Measurements from ENCODE around the gene TECPR2.

DNA sequence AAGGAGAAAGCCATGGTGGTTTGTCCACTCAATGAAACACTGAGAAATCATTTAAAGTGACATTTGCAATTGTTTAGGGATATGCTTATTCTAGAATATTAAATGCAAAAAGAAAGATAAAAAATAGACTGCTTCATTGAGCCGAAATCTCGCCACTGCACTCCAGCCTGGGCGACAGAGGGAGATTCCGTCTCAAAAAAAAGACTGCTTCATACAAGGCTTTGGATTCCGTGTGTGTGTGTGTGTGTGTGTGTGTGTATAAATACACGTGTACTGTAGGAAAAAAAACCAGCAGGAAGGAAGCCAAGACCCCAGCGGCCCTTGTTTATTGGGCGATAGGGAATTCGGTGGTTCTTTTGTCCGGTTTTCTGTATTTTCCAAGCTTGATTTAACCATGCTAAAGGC, 46.4 kb upstream of the TECPR2 start:
- TF ChIP-seq, protein P1, sequence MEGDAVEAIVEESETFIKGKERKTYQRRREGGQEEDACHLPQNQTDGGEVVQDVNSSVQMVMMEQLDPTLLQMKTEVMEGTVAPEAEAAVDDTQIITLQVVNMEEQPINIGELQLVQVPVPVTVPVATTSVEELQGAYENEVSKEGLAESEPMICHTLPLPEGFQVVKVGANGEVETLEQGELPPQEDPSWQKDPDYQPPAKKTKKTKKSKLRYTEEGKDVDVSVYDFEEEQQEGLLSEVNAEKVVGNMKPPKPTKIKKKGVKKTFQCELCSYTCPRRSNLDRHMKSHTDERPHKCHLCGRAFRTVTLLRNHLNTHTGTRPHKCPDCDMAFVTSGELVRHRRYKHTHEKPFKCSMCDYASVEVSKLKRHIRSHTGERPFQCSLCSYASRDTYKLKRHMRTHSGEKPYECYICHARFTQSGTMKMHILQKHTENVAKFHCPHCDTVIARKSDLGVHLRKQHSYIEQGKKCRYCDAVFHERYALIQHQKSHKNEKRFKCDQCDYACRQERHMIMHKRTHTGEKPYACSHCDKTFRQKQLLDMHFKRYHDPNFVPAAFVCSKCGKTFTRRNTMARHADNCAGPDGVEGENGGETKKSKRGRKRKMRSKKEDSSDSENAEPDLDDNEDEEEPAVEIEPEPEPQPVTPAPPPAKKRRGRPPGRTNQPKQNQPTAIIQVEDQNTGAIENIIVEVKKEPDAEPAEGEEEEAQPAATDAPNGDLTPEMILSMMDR (IDR thresholded peaks at IDR 0.05; ENCODE audit: insufficient read depth, low read depth, low read length) = no peak
- TF ChIP-seq EZH2 (IDR thresholded peaks at IDR 0.05; ENCODE audit: insufficient read depth, low read length) = no peak

All from astrocyte (in vitro differentiated cells and primary cell).